NB4 (cell line): Measurements from ENCODE around the gene MAP1B.
A peak's percentile ranks its signal among the peaks of the same experiment; 100 is the strongest.

Source experiments
- CTCF ChIP-seq: IDR thresholded peaks from one replicate; pipeline ENCODE4 v1.5.1; 2012; ENCODE audit warnings: low read depth, low read length
- MAX ChIP-seq: IDR thresholded peaks from 2 replicates; pipeline ENCODE4 v1.6.1; 2011; ENCODE audit warnings: low read depth, low read length

- TF ChIP-seq MAX: no peak
- TF ChIP-seq CTCF: peak; percentile 21
Measured at GRCh38 chr5:72137826-72138409, 30.6 kb downstream of the MAP1B start.
